ELF-1 (cell line): Measurements from ENCODE around the gene TFEB.

Source experiments
- DNase-seq: peaks from one replicate; pipeline ENCODE4 v3.0.0-alpha.2; 2016; ENCODE audit warnings: low read depth, low spot score

Gene TFEB

DNA sequence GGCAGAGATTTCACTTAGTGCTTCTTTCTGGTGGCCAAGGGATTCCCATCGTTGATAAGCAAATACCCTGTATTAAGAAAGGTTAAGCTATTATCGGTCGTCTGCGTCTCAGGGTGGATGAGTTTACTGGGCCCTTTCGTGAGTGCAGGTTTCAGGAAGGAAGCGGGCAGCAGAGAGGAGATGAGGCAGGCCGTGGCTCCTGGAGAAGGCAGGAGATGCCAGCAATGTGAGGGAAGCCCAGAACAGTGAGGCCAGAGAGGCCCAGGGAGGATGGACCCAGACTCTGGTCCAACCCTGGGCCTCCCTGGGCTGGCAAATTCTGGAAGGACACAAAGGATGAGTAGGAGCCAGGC, 11.2 kb downstream of the TFEB start:
- no peak for DNase-seq

DNA sequence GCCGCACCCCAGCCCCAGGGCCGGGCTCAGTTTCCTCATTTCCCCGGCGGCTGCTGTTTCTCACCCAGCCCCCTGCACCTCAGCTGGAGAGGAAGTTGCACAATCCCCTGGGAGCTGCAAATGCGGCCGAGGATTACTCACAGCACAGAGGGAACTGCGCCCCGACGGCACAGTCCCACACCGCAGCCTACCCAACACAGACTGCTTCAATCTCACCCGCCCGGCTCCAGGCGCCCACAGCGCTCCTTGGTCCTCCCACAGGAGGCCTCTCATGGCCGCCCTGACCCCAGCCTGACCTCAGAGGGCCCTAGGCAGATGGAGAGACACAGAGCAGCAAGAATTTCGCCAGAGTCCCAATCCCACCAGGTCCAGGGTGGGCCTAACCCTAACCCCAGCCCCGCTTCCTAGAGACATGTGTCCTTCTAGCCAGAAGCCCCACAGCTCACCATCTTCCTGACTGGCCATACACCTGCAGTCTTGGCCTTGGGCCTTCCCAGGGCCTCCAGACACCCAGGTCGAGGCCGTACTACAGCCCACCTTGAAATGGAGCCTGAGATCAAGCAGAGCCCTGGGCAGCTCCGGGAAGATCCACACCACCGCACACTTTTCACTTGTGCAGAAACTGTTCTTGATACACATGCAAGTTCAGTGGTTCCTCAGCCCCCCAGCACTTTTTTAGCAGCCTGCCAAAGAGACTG, 11.7 kb downstream of the TFEB start:
- DNase-seq = peak; percentile 78

DNA sequence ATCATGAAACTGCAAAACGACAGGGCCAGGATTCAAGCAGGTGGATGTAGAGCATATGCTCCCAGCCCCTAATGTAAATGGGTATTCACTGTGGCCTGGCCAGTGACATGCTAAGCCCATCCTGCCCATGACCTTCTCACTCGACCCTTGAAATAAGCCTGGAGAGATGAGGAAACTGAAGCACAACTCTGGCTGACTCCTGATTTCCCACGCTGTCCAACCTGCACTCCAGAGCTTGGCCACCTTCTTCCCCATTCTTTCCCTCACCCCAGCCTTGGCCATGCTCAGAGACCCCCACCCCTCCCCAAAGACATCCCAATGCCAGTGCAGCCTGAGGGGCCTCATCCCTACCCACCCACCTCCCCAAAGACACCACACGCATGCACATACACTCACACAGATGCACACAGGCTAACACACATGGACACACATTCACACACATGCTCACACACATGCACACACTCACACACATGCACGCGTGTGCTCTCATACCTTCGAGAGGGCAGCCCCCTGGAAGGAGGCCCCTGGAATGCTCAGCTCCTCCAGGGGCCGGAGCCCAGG, 12.4 kb downstream of the TFEB start:
- no peak for DNase-seq

DNA sequence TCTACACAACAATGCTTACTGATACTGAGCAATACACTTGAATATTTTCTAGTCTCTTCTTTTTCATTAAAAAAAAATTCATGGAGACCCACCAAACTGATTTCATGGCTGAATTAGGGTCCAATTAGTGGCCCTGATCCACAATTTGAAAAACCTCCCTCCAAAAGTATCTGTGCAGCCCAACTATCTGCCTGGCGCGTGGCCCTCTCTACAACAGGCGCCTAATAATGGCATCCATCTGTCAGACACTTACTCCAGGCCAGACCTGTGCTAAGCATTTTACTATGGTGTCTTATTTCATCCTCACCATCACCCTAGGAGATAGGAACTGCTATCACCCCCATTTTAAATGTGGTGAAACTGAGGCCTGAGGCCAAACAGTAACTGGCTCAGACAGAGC, 14.0 kb downstream of the TFEB start:
- DNase-seq = no peak

DNA sequence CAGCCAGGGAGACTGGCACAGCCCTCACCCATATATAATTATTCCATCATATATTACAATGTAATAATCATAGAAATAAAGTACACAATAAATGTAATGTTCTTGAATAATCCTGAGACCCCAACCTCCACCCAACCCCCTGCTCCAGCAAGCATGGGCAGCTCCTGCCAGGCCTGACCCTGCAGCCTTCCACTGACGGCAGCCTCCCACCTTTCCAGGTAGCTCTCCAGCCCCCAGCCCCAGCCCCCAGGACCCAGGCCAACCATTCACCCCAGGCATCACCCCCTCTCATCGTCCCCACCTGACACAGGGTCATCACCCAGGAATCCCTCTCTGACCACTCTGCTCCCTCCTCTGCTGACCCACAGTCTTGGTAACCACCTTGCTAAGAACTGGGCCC, 14.6 kb downstream of the TFEB start:
- DNase-seq = no peak

DNA sequence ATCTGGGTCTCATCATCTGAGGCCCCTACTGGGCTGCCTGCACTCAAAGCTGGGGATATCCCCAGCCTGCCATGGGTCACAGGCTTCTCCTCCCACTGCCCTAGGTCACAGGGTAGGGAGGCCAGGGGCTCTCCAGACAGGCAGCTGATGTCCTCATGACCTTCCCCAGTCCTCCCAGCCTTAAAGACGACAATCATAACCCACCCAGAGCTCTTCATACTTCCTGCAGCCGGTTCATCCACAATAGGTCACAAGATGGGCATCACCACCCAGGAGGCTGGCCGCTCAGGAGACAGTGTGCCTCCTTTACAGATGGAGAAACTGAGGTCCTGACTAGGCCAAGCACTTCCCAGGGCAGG, 15.2 kb downstream of the TFEB start:
- DNase-seq = no peak

DNA sequence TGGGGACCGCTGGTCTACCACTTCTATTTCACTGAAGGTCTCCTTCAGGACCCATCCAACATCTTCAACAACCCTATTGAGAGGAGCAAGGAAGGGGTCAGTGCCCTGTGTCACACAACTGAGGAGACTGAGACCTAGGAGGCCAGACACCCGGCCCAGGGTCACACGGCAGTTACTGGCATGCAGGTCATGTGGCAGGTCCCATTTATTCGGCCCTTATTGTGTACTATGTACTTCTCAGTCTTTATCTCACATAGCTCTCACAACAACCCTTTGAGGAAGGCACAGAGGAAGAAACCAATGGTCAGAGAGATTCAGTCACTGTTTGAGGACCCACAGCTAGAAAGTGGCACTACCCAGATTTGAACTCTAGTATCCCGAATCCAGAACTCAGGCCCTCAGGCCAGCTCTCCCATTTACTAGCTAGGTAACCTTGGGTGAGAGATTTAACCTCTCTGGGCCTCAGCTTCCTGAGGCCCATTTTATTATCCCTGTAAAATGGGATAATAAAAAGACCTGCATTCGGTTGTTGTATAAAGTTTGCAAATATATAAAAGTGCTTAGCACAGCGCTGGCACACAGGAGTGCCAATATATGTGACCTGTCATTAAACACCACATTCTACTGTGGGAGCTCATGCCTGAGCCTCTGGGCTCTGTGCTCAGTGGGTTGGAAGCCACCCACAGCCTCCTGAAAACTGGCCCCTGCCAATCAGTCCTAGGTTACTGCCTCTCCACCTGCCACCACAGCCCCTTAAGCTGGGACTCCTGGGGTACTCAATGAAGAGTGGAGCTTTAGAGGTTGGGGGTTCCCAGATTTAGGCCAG, 15.8 kb downstream of the TFEB start:
- DNase-seq = no peak

DNA sequence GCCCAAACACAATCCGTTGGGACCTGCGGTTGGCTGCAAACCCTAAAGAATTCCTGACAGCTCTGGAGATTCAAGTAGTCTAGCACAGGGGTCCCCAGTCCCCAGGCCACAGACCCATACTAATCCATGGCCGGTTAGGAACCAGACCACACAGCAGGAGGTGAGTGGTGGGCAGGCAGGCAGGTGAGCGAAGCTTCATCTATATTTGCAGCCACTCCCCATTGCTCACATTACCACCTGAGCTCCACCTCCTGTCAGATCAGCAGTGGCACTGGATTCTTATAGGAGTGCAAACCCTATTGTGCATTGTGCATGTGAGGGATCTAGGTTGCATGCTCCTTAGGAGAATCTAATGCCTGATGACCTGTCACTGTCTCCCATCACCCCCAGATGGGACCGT, 16.6 kb downstream of the TFEB start:
- no peak for DNase-seq

DNA sequence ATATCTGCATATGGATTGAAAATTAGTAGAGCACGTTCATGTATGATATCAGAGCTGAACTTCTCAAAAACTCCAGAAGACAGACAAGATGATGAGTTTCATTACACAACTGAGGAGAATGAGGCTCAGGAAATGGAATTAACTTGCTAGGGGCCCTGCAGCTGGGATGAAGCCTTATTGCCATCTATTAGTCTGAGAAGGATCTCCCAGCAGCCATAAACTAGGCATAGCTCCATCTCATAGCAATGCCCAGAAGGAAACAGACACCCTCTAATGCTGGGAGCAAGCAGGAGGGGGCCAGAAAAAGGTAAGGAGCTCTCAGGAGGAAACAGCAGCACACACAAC, 18.0 kb downstream of the TFEB start:
- no peak for DNase-seq

DNA sequence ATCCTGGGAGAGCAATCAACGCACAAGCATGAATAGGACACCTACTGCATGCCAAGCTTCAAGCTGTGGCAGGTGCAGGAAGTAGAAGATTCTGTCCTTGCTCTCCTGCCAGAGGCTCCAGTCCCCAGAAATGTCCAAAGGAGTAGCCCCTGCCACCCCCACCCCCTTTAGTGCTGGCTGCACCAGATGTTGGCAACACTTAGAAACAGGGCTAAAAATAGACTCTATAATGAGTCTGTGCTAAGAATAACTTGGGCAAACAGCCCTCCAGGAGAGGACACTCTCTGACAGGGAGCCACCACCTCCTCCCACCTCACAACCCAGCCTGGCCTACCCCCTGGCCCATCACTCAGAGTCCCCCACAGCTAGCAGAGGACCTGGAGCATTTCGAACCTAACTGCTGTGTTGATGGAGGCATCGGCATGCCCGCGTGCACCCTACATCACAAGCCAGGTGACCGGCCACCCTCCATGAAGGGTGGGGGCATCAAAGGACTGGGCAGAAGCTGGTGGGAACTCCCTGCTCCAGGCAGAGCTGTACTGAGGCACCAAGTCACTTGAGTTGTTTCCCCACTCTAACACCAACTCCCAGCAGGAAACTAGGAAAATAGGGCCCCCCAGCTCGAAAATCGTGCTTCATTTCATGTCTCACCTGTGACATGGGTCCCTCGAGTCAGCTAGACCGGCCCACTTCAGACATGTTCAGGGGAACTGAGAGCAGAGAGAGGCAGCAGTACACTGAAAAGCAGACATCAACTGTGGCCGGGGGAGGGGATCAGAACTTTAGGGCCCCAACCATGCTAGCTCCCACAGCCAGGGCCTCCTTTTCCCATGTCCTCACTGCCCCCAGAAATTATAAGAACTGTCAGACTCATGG, 18.7 kb downstream of the TFEB start:
- no peak for DNase-seq

DNA sequence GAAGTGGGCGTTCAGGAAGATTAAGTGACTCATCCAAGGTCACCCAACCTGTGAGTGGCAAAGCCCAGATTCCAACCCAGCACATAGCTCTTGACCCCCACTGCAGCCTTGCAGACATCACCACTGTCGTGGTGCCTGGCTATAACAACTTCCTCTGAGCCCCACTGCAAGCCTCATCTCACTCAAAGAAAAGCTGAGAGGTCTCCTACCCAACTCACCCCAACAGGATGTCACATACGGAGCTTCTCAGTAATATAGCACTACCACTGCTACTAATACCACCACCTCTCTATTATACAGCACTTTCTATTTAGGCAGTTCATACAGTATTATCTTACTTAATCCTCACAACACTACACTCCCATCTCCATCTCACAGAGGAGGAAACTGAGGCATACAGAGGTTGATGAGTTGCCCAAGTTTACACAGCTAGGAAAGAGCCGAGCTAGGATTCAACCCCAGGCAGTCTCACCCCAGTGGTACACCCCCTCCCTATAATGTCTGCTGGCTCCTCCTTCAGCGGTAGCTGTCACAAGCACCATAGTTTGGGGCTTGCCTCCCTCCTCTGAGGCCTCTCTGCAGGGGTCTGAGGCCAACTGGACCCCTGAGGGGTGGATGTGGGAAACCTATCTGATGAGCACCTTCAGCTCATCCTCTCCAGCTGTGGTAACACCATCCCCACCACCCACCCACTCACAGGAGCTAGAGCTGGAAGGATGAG, 19.5 kb downstream of the TFEB start:
- DNase-seq = no peak

DNA sequence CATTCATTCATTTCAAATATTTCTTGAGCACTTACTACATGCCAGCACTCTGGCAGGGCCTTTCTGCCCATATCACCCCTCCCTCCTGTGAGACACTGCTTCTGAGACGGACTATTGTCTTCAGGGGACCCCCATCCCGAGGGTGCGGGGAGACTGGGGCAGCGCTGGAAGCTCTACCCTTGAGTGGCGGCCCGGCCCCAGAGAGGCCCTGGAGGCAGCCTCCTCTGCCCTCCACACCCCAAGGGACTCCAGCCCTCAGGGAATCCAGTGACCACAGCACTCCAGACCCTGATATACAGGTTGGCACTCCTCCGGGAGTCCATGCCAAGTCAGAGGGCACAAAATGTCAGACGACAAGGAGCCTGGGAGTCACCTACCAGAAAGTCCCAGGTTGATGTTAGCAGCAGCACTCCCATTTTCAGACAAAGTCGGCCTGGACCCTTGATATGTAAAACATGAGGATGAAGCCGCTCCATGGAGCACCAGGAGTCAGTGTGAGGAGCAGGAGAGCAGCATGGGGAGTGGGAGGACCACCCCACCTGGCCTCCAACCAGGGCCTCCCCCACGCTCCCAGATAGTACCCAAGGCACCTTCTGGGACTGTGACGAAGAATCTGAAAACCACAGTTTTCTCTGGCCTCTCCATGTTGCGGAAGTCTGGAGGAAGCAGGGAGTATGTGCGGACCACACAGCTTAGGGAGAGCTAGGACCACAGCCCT, 20.7 kb downstream of the TFEB start:
- no peak for DNase-seq

DNA sequence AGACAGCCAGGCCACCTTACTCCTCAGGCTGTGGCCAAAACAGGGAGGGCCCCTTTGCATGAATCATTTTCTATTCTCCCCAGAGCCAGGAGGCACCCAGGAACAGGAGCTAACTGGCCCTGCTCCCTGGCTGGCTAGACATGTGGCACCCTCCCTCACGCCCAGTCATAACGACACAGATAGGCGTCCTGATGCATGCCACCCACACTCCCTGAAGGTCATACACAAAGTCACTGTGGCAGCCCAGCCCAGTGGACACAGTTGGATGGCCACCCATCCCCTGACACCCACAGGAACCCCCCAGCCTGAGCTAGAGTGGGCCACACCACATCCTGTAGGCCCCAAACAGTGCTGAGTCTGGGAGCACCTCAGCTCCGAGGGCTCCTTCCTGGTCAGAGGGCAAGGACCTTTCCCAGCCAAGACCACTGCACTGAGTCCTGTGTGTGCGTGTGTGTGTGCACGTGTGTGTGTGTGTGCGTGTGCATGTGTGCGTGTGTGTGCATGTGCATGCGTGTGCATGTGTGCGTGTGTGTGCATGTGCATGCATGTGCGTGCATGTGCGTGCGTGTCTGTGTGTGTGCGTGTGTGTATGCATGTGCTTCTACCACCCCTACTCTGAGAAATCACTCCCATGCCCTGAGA, 21.6 kb downstream of the TFEB start:
- no peak for DNase-seq

DNA sequence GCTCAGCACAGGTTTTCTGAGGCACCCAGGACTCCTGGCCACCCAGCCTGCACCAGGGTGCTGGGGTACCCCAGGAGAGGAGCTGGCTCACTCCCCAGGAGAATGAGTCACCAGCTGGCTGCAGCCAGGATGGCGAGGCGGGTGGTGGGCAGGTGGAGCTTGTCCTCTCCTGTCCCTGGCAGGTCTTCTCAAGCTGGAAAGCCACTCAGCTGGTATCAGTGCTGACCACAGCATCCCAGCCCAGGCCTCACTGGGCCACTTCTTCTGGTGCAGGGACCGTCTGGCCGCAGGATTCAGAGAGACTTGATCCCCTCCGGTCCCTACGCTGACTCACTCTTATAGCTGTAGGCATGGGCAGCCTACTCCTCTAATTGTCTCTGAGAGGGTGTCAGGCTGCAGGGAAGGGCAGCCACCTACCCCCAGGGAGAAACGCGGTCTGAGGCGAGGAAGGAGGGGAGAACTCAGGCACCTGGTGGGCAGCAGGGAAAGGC, 22.2 kb downstream of the TFEB start:
- no peak for DNase-seq

DNA sequence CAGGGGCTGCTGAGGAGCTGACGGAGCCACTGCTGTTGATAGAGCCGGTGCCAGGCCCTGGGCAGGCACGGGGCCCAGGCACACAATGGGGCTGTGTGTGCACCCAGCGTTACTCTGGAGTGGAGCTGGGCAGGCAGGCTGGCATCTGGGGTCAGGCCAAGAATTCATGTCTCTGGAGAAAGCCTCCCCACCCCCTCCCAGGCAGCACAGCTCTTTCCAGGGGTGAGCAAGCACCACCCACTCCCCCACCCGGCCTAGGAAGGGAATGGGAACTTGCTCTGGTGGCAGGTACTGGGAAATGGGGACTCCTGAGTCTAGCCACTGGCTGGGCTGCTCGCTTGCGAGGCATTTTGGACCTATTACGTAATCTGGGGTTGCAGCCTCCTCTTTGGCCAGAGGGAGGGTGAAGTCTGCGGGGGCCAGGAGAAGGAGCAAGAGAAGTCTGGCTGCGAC, 22.7 kb downstream of the TFEB start:
- no peak for DNase-seq

DNA sequence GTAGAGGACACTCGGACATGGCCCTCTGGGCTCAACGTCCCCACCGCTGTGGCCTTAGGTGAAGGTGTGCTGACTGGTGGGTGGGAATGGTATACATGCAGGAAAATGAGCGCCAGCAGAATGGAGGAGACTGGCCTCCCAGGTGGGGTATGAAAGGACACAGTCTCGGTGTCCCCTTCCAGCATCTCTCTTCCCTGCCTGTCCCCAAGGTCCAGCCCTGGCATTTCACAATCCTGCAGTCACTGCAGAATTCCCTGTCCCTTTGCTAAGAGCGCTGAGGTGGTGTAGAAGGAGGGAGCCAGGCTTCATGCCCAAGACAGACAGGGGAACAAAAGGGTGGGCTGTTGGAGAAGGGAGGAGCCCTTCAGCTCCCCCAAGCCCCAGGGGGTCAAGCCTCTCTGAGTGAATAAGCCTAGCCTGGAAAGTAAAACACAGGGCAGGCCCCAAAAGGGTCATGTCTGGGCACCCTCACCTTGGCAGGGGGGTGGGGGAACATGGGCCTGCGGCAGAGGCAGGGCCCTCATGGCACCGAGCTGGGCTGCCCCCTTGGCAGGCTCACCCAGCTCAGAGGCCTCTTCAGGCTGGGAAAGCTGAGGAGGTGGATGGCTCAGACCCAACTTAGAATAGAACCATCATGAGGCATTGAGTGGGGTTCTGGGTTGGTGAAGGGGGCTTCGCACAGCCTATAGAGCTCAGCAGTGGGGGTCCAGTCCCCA, 23.9 kb downstream of the TFEB start:
- no peak for DNase-seq

DNA sequence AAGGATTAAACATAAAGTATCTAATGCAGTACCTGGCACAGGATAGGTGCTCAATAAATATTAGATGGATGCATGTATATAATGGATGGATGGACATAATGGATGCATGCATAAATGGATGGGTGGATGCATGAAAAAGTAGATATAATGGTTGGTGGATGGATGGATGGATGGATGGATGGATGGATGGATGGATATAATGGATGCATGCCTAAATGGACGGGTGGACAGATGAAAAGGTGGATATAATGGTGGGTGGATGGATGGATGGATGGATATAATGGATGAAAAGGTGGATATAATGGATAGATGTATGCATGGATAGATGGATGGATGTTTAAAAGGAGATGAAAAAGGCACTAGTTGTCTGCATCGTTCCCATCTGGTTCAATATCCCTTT, 26.0 kb downstream of the TFEB start:
- no peak for DNase-seq

DNA sequence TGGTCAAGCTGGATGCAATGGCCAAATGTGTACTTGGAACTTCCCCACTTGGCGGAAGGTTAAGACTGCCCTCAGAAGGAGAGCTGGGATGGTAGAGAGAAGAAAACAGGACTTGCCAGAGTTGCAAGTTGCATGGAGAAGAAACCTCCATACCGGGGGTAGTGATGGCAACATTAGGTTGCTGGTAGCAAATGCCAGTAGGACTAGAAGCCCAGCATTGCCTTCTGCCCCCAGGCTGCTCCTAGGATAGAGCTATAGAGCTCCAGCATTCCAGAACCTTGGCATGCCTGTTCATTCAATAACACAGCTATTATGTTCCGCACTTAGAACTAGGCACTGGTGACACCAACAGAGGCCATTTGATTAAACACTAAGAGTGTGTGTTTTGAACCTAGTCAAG, 26.6 kb downstream of the TFEB start:
- no peak for DNase-seq

DNA sequence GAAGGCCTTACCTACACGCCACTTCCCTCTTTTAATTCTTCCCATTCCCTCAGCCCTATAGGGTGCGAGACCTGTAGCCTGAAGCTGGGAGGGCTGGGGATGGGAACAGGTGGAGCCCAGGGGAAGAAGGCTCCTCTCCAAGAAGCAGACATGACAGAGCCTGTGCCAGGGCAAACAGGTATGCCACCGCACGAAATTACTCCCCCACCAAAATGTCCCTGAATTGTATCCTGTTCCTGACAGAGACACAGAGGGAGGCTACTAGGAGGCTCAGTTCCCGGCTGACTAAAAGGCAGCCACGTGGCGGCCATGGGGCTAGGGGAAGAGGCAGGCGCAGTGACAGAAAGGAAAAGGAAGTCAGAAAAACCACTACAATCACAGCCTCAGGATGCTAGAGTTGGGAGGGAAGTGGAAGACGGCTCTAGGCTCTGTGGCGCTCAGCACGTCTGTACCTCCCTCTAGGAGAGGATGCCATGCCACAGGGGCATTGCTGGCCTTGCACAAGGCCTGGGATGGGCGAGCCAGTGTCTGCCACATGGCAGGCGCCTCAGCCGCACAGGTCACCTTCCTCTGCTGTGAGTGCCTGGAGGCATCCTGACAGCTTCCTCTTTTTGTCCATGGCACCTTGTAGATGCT, 27.7 kb downstream of the TFEB start:
- DNase-seq = no peak
